HEK293 (cell line): ENCODE results near the gene RGS4.

Experiments
- MYNN ChIP-seq: fragments of 450-650 bp; formaldehyde crosslinking; IDR thresholded peaks from 2 replicates; pipeline ENCODE4 v1.5.1; 2016; ENCODE audit warnings: missing biosample characterization, missing genetic modification characterization, borderline replicate concordance
- ZBTB8A ChIP-seq: fragments of 450-650 bp; formaldehyde crosslinking; IDR thresholded peaks from 2 replicates; pipeline ENCODE4 v1.5.1; 2016; ENCODE audit warnings: missing biosample characterization, missing genetic modification characterization
- ZNF112 ChIP-seq: fragments of 450-650 bp; formaldehyde crosslinking; IDR thresholded peaks from 2 replicates; pipeline ENCODE4 v1.5.0; 2017; ENCODE audit warnings: missing biosample characterization, missing genetic modification characterization
- ZNF114 ChIP-seq: fragments of 450-650 bp; formaldehyde crosslinking; IDR thresholded peaks from 2 replicates; pipeline ENCODE4 v1.5.0; 2017; ENCODE audit warnings: missing biosample characterization, missing genetic modification characterization
- ZNF214 ChIP-seq: fragments of 450-650 bp; formaldehyde crosslinking; IDR thresholded peaks from 2 replicates; pipeline ENCODE4 v1.5.1; 2017; ENCODE audit warnings: missing biosample characterization, mild to moderate bottlenecking, missing genetic modification characterization, borderline replicate concordance
- ZNF274 ChIP-seq, 2 experiments: fragments of 200-500 bp in 1 of 2; fragments of 450-650 bp in 1 of 2; sonication (Bioruptor generic) in 1 of 2; formaldehyde crosslinking in 1 of 2; IDR thresholded peaks; 2 replicates each; pipeline versions ENCODE4 v1.5.1 to v1.6.1; 2014 to 2016; ENCODE audit warnings: borderline replicate concordance in 1 of 2, inconsistent platforms in 1 of 2, low read length in 1 of 2, missing biosample characterization in 1 of 2, missing genetic modification characterization in 1 of 2
- ZNF521 ChIP-seq: fragments of 450-650 bp; formaldehyde crosslinking; IDR thresholded peaks from 2 replicates; pipeline ENCODE4 v1.5.1; 2017; ENCODE audit warnings: missing biosample characterization, mild to moderate bottlenecking, missing genetic modification characterization
- ZNF629 ChIP-seq: fragments of 450-650 bp; formaldehyde crosslinking; IDR thresholded peaks from 2 replicates; pipeline ENCODE4 v1.5.1; 2017; ENCODE audit warnings: missing biosample characterization, missing genetic modification characterization
- TF ChIP-seq, protein P1 (sequence below): fragments of 450-650 bp; formaldehyde crosslinking; IDR thresholded peaks from 2 replicates; pipeline ENCODE4 v1.5.1; 2016; ENCODE audit warnings: missing biosample characterization, missing genetic modification characterization
- TF ChIP-seq, protein P2 (sequence below): fragments of 450-650 bp; formaldehyde crosslinking; IDR thresholded peaks from 2 replicates; pipeline ENCODE4 v1.5.1; 2016; ENCODE audit warnings: missing biosample characterization, missing genetic modification characterization
- TF ChIP-seq, protein P3 (sequence below): fragments of 450-650 bp; formaldehyde crosslinking; IDR thresholded peaks from 2 replicates; pipeline ENCODE4 v1.5.1; 2016; ENCODE audit warnings: missing biosample characterization, missing genetic modification characterization
- TF ChIP-seq, protein P4 (sequence below): sonication (generic); formaldehyde crosslinking; IDR thresholded peaks from 2 replicates; pipeline ENCODE4 v1.8.1; 2022; ENCODE audit warnings: mild to moderate bottlenecking, moderate library complexity, missing genetic modification reagents

DNA sequence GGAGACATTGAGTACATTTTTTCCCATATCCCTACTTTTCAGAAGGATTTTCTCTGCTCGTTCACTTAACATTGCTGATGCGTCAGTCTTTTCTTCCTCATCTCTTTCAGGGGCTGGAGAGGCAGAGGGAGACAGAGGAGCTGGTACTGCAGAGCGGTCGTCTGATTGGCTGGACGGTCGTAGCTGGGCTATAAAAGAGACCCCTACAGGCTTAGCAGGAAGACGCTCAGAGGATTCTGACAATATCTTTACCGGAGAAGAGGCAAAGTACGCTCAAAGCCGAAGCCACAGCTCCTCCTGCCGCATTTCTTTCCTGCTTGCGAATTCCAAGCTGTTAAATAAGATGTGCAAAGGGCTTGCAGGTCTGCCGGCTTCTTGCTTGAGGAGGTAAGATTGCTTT, at the start of gene RGS4:
- TF ChIP-seq, protein P1, sequence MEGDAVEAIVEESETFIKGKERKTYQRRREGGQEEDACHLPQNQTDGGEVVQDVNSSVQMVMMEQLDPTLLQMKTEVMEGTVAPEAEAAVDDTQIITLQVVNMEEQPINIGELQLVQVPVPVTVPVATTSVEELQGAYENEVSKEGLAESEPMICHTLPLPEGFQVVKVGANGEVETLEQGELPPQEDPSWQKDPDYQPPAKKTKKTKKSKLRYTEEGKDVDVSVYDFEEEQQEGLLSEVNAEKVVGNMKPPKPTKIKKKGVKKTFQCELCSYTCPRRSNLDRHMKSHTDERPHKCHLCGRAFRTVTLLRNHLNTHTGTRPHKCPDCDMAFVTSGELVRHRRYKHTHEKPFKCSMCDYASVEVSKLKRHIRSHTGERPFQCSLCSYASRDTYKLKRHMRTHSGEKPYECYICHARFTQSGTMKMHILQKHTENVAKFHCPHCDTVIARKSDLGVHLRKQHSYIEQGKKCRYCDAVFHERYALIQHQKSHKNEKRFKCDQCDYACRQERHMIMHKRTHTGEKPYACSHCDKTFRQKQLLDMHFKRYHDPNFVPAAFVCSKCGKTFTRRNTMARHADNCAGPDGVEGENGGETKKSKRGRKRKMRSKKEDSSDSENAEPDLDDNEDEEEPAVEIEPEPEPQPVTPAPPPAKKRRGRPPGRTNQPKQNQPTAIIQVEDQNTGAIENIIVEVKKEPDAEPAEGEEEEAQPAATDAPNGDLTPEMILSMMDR (tag by site-specific recombination) = peak; percentile 76; the same call in 1 of the 2 replicates
- TF ChIP-seq, protein P2, sequence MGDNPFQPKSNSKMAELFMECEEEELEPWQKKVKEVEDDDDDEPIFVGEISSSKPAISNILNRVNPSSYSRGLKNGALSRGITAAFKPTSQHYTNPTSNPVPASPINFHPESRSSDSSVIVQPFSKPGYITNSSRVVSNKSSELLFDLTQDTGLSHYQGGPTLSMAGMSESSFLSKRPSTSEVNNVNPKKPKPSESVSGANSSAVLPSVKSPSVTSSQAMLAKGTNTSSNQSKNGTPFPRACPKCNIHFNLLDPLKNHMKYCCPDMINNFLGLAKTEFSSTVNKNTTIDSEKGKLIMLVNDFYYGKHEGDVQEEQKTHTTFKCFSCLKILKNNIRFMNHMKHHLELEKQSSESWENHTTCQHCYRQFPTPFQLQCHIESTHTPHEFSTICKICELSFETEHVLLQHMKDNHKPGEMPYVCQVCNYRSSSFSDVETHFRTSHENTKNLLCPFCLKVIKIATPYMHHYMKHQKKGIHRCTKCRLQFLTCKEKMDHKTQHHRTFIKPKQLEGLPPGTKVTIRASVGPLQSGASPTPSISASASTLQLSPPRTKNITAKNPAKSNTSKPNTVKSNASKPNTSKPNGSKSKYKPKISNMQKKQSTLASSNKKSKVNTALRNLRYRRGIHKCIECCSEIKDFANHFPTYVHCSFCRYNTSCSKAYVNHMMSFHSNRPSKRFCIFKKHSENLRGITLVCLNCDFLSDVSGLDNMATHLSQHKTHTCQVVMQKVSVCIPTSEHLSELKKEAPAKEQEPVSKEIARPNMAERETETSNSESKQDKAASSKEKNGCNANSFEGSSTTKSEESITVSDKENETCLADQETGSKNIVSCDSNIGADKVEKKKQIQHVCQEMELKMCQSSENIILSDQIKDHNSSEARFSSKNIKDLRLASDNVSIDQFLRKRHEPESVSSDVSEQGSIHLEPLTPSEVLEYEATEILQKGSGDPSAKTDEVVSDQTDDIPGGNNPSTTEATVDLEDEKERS = no peak
- no peak for TF ChIP-seq ZNF114 (tag by site-specific recombination)
- no peak for TF ChIP-seq ZNF521 (tag by site-specific recombination)
- TF ChIP-seq ZBTB8A = no peak
- TF ChIP-seq ZNF629 = no peak
- no peak for TF ChIP-seq ZNF274 (IDR thresholded peaks at IDR 0.05; ENCODE audit: low read length)
- TF ChIP-seq ZNF274 (tag by site-specific recombination; IDR thresholded peaks at IDR 0.05; ENCODE audit: borderline replicate concordance) = no peak
- no peak for TF ChIP-seq ZNF214 (tag by site-specific recombination)
- TF ChIP-seq, protein P3, sequence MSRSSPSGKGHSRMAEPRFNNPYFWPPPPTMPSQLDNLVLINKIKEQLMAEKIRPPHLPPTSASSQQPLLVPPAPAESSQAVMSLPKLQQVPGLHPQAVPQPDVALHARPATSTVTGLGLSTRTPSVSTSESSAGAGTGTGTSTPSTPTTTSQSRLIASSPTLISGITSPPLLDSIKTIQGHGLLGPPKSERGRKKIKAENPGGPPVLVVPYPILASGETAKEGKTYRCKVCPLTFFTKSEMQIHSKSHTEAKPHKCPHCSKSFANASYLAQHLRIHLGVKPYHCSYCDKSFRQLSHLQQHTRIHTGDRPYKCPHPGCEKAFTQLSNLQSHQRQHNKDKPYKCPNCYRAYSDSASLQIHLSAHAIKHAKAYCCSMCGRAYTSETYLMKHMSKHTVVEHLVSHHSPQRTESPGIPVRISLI (tag by site-specific recombination) = no peak
- TF ChIP-seq, protein P4, sequence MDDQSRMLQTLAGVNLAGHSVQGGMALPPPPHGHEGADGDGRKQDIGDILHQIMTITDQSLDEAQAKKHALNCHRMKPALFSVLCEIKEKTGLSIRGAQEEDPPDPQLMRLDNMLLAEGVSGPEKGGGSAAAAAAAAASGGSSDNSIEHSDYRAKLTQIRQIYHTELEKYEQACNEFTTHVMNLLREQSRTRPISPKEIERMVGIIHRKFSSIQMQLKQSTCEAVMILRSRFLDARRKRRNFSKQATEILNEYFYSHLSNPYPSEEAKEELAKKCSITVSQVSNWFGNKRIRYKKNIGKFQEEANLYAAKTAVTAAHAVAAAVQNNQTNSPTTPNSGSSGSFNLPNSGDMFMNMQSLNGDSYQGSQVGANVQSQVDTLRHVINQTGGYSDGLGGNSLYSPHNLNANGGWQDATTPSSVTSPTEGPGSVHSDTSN = no peak
- TF ChIP-seq ZNF112 (tag by site-specific recombination) = no peak
- no peak for TF ChIP-seq MYNN (tag by site-specific recombination)
